Liver (tissue), 3 donors: ENCODE results near the gene PPP1R14C.

Experiments used
- ATF3 ChIP-seq: IDR thresholded peaks from 2 replicates; pipeline ENCODE4 v1.6.1; 2016; ENCODE audit warnings: antibody characterized with exemption
- CTCF ChIP-seq: fragments of 150-350 bp; IDR thresholded peaks from 2 replicates; pipeline ENCODE4 v1.5.1; 2017; ENCODE audit warnings: improper control_type of control experiment, low read depth, low read length; ENCODE audit not compliant: missing input control
- GABPA ChIP-seq, 2 donors: IDR thresholded peaks in 1 of 2; conservative IDR thresholded peaks in 1 of 2; 2 replicates each; pipeline ENCODE4 v1.6.1; 2016; ENCODE audit warnings: antibody characterized with exemption in 2 of 2, mild to moderate bottlenecking in 1 of 2, moderate library complexity in 1 of 2
- HNF4G ChIP-seq: IDR thresholded peaks from 2 replicates; pipeline ENCODE4 v1.6.1; 2016; ENCODE audit warnings: antibody characterized with exemption
- NR2F2 ChIP-seq: IDR thresholded peaks from 2 replicates; pipeline ENCODE4 v1.6.1; 2016; ENCODE audit warnings: antibody characterized with exemption
- RAD21 ChIP-seq, 2 donors: IDR thresholded peaks; 2 replicates each; pipeline ENCODE4 v1.6.1; 2016; ENCODE audit warnings: antibody characterized with exemption in 2 of 2, mild to moderate bottlenecking in 2 of 2
- REST ChIP-seq: IDR thresholded peaks from 2 replicates; pipeline ENCODE4 v1.6.1; 2016; ENCODE audit warnings: antibody characterized with exemption, mild to moderate bottlenecking
- RXRA ChIP-seq, 2 donors: IDR thresholded peaks; 2 replicates each; pipeline ENCODE4 v1.6.1; 2017 to 2018; ENCODE audit warnings: antibody characterized with exemption in 2 of 2, mild to moderate bottlenecking in 1 of 2
- SP1 ChIP-seq: IDR thresholded peaks from 2 replicates; pipeline ENCODE4 v1.6.1; 2018; ENCODE audit warnings: antibody characterized with exemption, mild to moderate bottlenecking
- TAF1 ChIP-seq: conservative IDR thresholded peaks from 2 replicates; pipeline ENCODE4 v1.6.1; 2016; ENCODE audit warnings: antibody characterized with exemption, mild to moderate bottlenecking
- YY1 ChIP-seq: IDR thresholded peaks from 2 replicates; pipeline ENCODE4 v1.6.1; 2016; ENCODE audit warnings: antibody characterized with exemption, mild to moderate bottlenecking
- donor health status: healthy.
- donor health status: healthy.

GRCh38 chr6:150124235-150124634 is 18.6 kb upstream of the PPP1R14C start:
- no peak for TF ChIP-seq CTCF
- no peak for TF ChIP-seq SP1
- no peak for TF ChIP-seq GABPA (IDR thresholded peaks at IDR 0.05 in 1 of 2, conservative IDR thresholded peaks at IDR 0.05 in 1 of 2)
- TF ChIP-seq YY1 = no peak
- TF ChIP-seq REST = no peak
- no peak for TF ChIP-seq RXRA (IDR thresholded peaks at IDR 0.05)
- TF ChIP-seq RAD21 (IDR thresholded peaks at IDR 0.05) = no peak
- TF ChIP-seq TAF1 = no peak
- no peak for TF ChIP-seq ATF3
- no peak for TF ChIP-seq NR2F2
- no peak for TF ChIP-seq HNF4G
